ENCODE results near the gene TGIF1.

GRCh38 chr18:3457261-3457724 lies 7.3 kb downstream of the TGIF1 start:
- TF ChIP-seq CTCF (IDR thresholded peaks at IDR 0.05), result no peak
- no peak for TF ChIP-seq POLR2A (IDR thresholded peaks at IDR 0.05)

Data from Peyer's patch (tissue), 4 donors.